ENCODE results near the gene NR1H2.
"Not testable (repeated sequence)": the region's sequence is repeated elsewhere in the genome, so short reads cannot be mapped to it uniquely, and the experiment has no call there.

Gene NR1H2

DNA sequence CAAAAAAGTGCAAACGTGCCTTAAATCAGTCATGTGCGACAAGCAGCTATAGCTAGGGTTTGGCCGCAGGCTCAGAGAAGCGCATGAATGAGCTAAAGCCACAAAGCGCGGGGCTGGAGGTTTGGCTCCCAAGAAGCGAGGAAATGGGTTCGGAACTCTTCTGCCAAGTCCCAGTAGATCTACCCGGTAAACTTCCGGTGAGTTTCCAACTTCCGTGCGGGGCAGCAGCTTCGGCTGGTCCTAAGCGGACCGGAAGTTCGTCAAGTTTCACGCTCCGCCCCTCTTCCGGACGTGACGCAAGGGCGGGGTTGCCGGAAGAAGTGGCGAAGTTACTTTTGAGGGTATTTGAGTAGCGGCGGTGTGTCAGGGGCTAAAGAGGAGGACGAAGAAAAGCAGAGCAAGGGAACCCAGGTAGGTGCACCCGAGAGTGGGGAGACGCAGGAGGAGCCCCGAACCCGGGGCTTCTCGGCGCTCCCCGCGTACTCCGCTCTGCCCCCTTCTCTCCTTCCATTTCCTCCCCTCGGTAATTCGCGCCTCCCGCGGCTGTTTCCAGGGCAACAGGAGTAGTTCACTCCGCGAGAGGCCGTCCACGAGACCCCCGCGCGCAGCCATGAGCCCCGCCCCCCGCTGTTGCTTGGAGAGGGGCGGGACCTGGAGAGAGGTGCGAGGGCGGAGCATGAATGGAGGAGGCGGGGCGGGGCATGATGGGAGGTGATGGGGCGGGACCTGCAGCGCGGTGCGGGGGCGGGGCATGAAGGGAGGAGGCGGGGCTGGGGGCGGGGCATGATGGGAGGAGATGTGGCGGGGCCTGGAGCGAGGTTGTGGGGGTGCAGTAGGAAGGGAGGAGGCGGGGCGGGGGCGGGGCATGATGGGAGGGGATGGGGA lies at the start of gene NR1H2:
NR1H2 (plus strand) TSS at position 292 of the 885 bp plus-strand sequence. CDS start 1,149 bp downstream, outside the sequence.
- DNase-seq = peak; percentile 93

GRCh38 chr19:50327013-50327412 lies 49.2 kb upstream of the NR1H2 start:
- no peak for DNase-seq

DNA sequence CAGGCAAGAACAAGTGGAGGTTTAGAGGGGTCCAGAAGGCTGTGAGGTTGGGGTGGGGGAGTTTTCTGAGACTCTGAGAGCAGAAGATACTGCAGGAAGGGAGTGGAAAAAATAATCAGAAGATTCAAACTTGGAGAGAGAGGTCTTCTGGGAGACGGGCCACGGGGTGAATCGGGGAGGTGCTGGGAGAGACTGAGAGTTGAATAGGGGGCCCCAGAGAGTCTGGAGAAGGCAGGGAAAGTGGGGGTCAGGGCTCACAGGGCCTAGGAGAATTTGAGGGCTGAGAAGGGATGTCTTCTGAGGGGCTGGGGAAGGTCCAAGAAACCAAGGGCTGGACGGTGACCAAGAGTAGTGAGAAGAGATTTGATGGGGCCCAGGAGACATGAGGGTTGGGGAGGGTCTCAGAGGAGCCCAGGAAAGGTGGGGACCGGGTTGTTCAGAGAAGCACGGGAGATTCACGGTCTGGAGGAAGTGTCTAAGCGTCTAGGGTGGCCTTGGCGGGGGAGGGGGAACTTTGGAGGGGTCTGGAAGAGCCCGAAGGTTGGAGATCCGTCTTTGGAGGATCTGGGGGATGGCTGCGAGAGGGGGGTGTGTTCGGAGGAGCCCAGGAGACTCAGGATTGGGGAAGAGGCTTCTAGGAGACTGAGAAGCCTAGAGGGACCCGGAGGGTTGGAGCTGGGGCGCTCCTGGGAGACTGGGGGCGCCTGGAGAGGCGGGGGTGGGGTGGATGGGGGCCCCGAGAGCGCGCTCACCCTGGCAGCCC lies 48.6 kb upstream of the NR1H2 start:
- no peak for DNase-seq

- DNase-seq = no peak
These were observed 47.9 kb upstream of the NR1H2 start for GRCh38 chr19:50328224-50328872.

DNA sequence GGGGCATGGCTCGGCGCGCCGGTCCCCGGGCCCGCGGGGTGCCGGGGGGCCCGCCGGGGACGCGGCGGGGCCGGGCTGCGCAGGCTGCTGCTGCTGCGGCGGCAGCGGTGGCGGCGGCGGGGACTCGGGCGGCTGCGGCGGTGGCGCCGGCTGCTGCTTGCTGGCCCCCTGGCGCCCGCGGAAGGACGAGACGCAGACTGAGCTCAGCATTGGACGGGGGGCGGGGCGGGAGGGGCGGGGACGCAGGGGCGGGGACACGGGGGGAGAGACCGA lies 47.4 kb upstream of the NR1H2 start:
- DNase-seq = no peak

- no peak for DNase-seq
These were observed 46.9 kb upstream of the NR1H2 start, which contains the start of gene KCNC3 for GRCh38 chr19:50329146-50329925. Gene KCNC3 (minus strand): TSS chr19:50329377. CDS start chr19:50329082, 295 bp downstream.

DNA sequence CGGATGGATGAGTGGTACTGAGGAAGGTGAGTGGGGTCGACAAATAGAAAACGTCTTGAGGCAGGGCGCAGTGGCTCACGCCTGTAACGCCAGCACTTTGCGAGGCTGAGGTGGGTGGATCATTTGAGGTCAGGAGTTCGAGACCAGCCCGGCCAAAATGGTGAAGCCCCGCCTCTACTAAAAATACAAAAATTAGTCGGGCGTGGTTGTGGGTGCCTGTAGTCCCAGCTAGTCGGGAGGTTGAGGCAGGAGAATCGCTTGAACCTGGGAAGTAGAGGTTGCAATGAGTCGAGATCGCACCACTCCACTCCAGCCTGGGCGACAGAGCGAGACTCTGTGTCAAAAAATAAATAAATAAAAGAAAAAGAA lies 46.3 kb upstream of the NR1H2 start:
- DNase-seq = not testable (repeated sequence)

DNA sequence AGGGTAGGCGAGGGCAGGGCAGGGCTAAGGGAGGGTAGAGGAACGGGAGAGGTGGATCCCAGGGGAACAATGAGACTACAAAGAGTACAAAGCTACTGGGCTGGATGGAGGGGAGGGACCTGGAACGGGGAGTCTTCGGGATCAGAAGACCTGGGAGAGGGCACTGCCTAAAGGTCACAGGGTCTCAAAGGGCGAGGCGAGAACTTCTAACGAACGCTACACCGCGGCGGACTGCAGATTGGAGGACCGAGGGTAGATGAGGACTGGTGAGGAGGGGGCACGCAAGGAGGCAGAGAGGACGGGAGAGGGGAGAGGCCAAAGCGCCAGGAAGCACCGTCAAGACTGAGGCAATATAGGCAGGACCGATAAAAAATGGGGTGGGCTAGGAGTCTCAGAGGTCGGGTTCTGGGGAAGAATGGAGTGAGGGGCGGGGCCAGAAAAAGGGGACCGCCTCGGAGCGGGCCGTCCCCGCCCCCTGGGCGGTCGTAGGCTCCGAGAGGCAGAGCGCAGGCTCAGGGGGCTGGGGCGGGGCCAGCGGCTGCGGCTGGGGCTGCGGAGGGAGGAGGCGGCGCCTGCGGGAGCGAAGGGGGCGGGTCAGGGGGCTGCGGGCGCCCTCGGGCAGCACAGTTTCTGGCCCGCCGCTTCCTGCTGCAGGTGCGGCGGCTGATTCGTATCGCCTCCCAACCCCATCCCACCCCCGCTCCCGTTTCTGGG lies 45.7 kb upstream of the NR1H2 start:
- no peak for DNase-seq

DNA sequence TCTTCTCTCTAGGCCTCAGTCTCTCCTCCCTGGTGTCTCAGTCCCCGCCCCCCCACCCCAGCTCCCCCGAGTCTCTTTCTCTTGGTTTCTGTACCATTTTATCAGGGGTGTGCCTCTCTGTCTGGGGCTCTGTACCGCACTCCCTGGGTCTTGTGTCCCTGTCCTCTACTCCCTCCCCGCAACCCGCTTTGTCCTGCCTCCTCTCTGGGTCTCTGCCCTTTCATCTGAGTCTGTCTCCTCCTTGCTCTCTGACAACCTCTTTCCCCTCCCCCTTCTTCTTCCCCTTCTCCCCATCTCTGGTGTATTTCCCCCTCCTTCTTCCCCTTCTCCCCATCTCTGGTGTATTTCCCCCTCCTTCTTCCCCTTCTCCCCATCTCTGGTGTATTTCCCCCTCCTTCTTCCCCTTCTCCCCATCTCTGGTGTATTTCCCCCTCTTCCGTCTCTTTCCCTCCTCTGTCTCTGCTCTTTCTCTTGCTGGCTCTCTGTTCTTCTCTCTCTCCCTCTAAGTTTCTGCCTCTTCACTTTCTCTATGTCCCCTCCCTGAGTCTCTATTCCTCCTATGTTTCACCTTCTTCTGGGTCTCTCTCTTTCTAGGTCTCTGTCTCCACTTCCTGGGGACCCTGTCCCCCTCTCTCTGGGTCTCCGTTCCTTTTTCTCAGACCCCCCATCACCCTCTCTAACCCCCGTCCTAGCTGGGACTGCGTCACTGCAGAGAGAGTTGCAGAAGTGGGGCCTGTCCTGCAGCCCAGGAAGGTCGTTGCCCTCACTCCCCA lies 44.9 kb upstream of the NR1H2 start:
- no peak for DNase-seq

DNA sequence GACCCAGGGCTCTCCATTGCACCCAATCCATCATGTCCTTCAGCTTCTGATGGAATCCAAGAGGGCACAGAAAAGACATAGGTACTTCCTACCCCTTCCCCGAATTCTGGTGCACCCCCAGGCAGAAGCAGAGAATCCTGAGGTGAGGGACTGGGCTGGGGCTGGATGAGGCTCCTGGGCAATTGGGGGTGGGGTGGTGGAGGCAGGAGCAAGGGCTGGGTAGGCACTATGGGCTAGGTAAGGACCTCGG lies 44.3 kb upstream of the NR1H2 start:
- DNase-seq = no peak

GRCh38 chr19:50332244-50333038 lies 43.8 kb upstream of the NR1H2 start:
- DNase-seq = no peak

DNA sequence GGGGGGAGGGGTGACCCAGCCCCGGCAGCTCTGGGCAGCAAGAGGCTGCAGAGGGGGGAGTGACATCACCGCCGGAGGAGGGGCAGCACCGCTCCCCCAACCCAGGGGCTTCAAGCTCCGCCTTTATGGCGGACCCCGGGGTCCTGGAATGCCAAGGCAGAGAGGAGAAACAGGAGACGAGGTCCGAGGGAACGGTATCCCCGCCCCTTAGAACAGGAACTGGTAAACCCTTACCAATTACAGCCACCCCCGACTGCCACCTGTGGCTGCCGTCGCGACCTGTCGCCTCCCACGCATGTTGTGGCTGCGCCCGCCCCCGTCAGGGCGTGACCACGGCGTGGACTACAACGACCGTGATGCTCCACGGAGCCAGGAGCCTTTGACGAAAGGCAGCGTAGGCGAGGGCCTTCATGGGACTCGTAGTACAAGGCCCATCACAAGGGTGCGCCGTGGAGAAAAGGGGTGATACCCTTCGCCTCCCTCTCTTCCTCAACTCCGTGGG lies 43.0 kb upstream of the NR1H2 start:
- DNase-seq = peak; percentile 93

DNA sequence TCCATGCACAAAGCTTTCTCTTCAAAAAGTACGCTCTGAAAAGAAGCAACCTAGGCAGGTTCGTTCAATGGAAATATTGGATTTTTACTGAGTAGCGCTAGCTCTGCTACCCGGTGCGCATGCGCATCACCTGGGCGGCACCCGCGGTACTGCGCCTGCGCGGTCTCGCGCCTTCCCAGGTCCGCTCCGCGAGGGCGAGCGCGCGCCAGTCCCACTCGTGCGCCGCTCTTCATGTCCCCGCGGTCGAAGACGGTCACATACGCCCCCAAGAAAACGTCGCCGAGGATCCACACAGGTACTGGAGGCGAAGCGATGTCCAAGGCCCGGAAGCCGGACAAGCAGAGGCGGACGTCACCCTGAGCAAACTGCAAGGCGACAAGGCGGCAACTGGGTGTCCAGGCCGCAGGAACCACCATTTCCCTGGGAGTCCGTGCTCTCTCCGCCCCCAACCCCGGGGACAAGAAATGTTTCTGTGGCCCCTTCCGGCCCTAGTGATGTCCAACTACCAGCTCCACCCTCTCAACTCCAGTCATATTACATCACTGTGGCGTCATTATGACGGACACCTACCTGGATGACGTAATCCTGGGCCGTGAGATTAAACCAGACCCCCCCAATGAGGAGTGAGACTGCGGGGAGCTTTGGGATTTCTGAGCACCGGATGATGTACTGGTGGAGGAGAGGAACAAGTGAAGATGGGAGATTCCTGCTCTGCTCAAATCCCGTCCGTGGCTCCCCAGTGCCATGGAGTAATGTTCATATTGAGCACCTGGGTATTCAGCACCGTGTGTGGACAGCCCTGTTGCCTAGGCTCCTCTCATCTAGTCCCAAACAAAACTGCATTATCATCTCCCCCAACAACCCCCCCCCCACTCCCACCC lies 42.3 kb upstream of the NR1H2 start:
- DNase-seq = peak; percentile 85

- no peak for DNase-seq
These were observed 41.4 kb upstream of the NR1H2 start for GRCh38 chr19:50334741-50335421.

DNA sequence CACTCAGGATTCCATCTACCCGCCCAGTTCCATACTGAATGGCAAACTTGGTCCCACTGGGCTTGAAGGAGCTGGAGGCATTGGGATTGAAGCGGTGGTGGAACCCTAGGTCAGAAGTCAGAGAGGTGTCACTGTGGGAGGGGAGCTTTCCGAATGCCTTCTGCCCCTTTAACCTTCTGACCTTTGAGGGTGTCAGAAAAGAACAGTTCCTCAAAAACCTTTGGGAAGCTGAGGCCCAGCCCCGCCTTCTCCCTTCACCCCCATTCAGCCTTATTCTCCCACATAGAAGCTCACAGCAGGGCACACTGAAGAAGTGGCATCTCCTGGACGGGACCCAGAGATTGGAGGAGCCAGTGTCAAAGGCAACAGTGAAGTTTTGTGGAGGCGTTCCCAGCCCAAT lies 39.2 kb upstream of the NR1H2 start:
- DNase-seq = not testable (repeated sequence)

GRCh38 chr19:50340331-50340730 lies 35.9 kb upstream of the NR1H2 start:
- DNase-seq = no peak

- no peak for DNase-seq
These were observed 35.1 kb upstream of the NR1H2 start for GRCh38 chr19:50341091-50341564.

GRCh38 chr19:50344661-50345318 lies 31.5 kb upstream of the NR1H2 start:
- no peak for DNase-seq
